ENCODE measurements around the gene DLG2. TPM values are rescaled to one million over a fixed set of nuclear protein-coding genes. Genes with fewer than 3 reads are reported as not detected.

Gene DLG2
- total and polyA plus RNA-seq, 2 of the 4 experiments (the other 2 are of a cell fraction): 0.31 to 0.36 TPM

DNA sequence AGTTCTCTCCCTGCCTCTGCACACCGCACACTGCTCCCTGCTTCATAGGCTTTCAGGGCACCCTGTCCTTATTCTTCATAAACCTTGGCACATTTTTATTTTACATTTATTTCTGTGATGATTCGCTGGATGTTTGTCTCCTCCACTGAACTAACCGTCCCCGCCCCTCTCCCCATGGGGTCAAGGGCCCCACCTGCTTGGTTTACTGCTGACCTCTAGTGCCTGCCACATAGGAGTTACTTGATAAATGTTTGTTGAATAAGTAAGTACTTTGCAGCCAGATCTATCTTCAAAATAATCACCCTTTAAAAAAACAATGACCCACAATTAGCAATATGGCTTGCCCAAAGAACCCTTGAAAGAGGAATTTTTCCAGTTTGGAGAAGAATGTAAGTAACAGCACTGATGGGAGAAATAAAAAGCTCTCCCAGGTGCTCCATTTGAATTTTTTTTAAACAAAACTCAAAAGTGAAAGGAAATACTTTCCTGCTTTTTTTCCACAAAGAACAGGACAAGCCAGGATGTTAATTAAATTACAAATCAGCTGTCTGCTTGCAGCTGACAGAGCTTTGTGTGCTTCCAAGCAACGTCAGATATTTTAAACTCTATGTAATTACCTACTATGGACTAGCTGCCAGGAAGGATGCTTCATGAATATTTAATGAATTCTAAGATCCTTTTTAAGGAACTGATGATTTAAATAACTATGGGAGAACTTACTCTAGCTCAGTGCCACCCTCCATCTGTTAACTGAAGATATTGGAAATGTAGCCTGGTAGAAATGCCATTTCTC, 1083.6 kb downstream of the DLG2 start:
- Histone ChIP-seq H4K20me1 (ENCODE audit: insufficient read depth, low read length) (no peaks in the 10 kb centered on the region), H2BK5ac (ENCODE audit: low read depth, low read length, poor library complexity, severe bottlenecking) (no peak overlapping the region), H3K36me3 (ENCODE audit: control insufficient read depth, insufficient read depth, low read length) (no peaks in the 10 kb centered on the region), H3K4me1 (ENCODE audit: control insufficient read depth, insufficient read depth, low read length) (no peaks in the 10 kb centered on the region), H3K9me3 (ENCODE audit: control insufficient read depth, insufficient read depth, low read length) (no peaks in the 10 kb centered on the region), H3K9me1 (ENCODE audit: insufficient read depth, low read length) (no peaks in the 10 kb centered on the region), H3K4ac (ENCODE audit: low read depth, low read length) (no peak overlapping the region), H2AK9ac (replicated peaks; ENCODE audit: low read depth, low read length, poor library complexity) (no peak overlapping the region), H3K79me1 (ENCODE audit: low read depth in 1 of 2, low read length in 2 of 2) (no peaks in the 10 kb centered on the region), H2AK5ac (ENCODE audit: low read depth, low read length) (no peak overlapping the region), H3K9ac (ENCODE audit: low read depth, low read length) (no peak overlapping the region), H3K27ac (ENCODE audit: insufficient read depth, low read length) (no peak overlapping the region), H3K14ac (replicated peaks; ENCODE audit: low read depth, low read length) (no peak overlapping the region), H2BK120ac (ENCODE audit: low read depth, low read length) (no peak overlapping the region), H4K91ac (ENCODE audit: insufficient read depth, low read depth, low read length) (no peak overlapping the region), H3K18ac (ENCODE audit: low read depth, low read length) (no peak overlapping the region), H3K56ac (ENCODE audit: extremely low read depth, insufficient read depth, low read length) (no peak overlapping the region), H2AFZ (replicated peaks; ENCODE audit: low read length, poor library complexity) (no peak overlapping the region), H3K23ac (ENCODE audit: low read depth, low read length) (no peak overlapping the region), H2BK15ac (ENCODE audit: low read depth, low read length) (no peak overlapping the region), H3K4me2 (ENCODE audit: low read depth, low read length) (no peak overlapping the region), H3K27me3 (ENCODE audit: control insufficient read depth, insufficient read depth, low read length) (no peaks in the 10 kb centered on the region), H4K8ac (ENCODE audit: low read depth in 2 of 2, low read length in 2 of 2) (no peak overlapping the region), H4K5ac (ENCODE audit: low read depth, low read length) (no peak overlapping the region), H2BK20ac (ENCODE audit: low read depth, low read length) (no peak overlapping the region), H3K4me3 (ENCODE audit: insufficient read depth, low read depth, low read length) (no peak overlapping the region)
- ChIA-PET POLR2A (ENCODE audit: unreplicated experiment) (no interaction called here), CTCF (interaction anchor here (0.6 kb wide), 1 partner anchor 12 kb away, joined by 3 read pairs; no protein-coding TSS in a partner anchor)
- no TSS peak for BruUV-seq (replicated peaks)
- WGBS, 2 experiments (ENCODE audit: extremely low coverage in 2 of 2, insufficient read length in 1 of 2): no CpG with 5 or more reads among the region's 5 CpGs
- intact Hi-C loops (cut with micrococcal nuclease) (no loop called here), dilution Hi-C loops (cut with HindIII; ENCODE audit: low sequenced_read_pairs, unreplicated experiment) (no loop called here), in situ Hi-C loops (cut with MboI; ENCODE audit: low sequenced_read_pairs) (no loop called here)
- no peak for TF ChIP-seq SMC3 (IDR thresholded peaks at IDR 0.05; ENCODE audit: low read depth, low read length)
- TF ChIP-seq CHD1 (IDR thresholded peaks at IDR 0.05; ENCODE audit: low read depth, low read length): no peak
- TF ChIP-seq, protein P1, sequence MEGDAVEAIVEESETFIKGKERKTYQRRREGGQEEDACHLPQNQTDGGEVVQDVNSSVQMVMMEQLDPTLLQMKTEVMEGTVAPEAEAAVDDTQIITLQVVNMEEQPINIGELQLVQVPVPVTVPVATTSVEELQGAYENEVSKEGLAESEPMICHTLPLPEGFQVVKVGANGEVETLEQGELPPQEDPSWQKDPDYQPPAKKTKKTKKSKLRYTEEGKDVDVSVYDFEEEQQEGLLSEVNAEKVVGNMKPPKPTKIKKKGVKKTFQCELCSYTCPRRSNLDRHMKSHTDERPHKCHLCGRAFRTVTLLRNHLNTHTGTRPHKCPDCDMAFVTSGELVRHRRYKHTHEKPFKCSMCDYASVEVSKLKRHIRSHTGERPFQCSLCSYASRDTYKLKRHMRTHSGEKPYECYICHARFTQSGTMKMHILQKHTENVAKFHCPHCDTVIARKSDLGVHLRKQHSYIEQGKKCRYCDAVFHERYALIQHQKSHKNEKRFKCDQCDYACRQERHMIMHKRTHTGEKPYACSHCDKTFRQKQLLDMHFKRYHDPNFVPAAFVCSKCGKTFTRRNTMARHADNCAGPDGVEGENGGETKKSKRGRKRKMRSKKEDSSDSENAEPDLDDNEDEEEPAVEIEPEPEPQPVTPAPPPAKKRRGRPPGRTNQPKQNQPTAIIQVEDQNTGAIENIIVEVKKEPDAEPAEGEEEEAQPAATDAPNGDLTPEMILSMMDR (conservative IDR thresholded peaks at IDR 0.05; ENCODE audit: low read depth, low read length): no peak
- no peak for TF ChIP-seq POLR2A (IDR thresholded peaks at IDR 0.05; ENCODE audit: low read depth, low read length)
- TF ChIP-seq, protein P2, sequence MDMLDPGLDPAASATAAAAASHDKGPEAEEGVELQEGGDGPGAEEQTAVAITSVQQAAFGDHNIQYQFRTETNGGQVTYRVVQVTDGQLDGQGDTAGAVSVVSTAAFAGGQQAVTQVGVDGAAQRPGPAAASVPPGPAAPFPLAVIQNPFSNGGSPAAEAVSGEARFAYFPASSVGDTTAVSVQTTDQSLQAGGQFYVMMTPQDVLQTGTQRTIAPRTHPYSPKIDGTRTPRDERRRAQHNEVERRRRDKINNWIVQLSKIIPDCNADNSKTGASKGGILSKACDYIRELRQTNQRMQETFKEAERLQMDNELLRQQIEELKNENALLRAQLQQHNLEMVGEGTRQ (IDR thresholded peaks at IDR 0.05; ENCODE audit: low read depth, low read length): no peak
- TF ChIP-seq RAD21 (IDR thresholded peaks at IDR 0.05; ENCODE audit: low read length): no peak
- TF ChIP-seq MXI1 (IDR thresholded peaks at IDR 0.05; ENCODE audit: borderline replicate concordance, low read depth, low read length): no peak
- no peak for TF ChIP-seq BHLHE40 (IDR thresholded peaks at IDR 0.05; ENCODE audit: low read depth, low read length)
- no peak for TF ChIP-seq RFX5 (IDR thresholded peaks at IDR 0.05; ENCODE audit: low read depth, low read length)
- TF ChIP-seq MAZ (IDR thresholded peaks at IDR 0.05; ENCODE audit: borderline replicate concordance, low read depth, low read length): no peak
- TF ChIP-seq CEBPB (IDR thresholded peaks at IDR 0.05; ENCODE audit: low read depth, low read length): no peak
- no peak for TF ChIP-seq NFE2L2 (IDR thresholded peaks at IDR 0.05; ENCODE audit: low read depth, low read length)
- TF ChIP-seq FOS (IDR thresholded peaks at IDR 0.05; ENCODE audit: low read depth, low read length): no peak
- no peak for TF ChIP-seq MAFK (IDR thresholded peaks at IDR 0.05; ENCODE audit: low read depth, low read length)
- no peak for TF ChIP-seq RCOR1 (IDR thresholded peaks at IDR 0.05; ENCODE audit: insufficient replicate concordance, low read length)
- TF ChIP-seq, protein P3, sequence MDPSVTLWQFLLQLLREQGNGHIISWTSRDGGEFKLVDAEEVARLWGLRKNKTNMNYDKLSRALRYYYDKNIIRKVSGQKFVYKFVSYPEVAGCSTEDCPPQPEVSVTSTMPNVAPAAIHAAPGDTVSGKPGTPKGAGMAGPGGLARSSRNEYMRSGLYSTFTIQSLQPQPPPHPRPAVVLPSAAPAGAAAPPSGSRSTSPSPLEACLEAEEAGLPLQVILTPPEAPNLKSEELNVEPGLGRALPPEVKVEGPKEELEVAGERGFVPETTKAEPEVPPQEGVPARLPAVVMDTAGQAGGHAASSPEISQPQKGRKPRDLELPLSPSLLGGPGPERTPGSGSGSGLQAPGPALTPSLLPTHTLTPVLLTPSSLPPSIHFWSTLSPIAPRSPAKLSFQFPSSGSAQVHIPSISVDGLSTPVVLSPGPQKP (IDR thresholded peaks at IDR 0.05; ENCODE audit: borderline replicate concordance, low read depth, low read length): no peak
- ATAC-seq (ENCODE audit: low read depth) (no peak), DNase-seq (no peak)

Measured in IMR-90 (cell line).